GM06990 (cell line): Measurements from ENCODE around the gene FAM24B.

ENCODE experiments used
- DNase-seq: peaks from one replicate; pipeline ENCODE4 v3.0.0-alpha.2; 2011; ENCODE audit not compliant: insufficient read length; ENCODE audit errors: extremely low read depth
- H3K27me3 ChIP-seq: replicated peaks from 2 replicates; pipeline ENCODE4 v1.6.0; 2011; ENCODE audit warnings: low read length; ENCODE audit not compliant: control insufficient read depth, insufficient read depth
- H3K36me3 ChIP-seq: 2 replicates; pipeline ENCODE4 v1.5.1; 2011; ENCODE audit warnings: low read length; ENCODE audit not compliant: control insufficient read depth, insufficient read depth
- H3K4me3 ChIP-seq: replicated peaks from 2 replicates; pipeline ENCODE4 v1.5.1; 2011; ENCODE audit warnings: low read depth, mild to moderate bottlenecking, control low read depth, low read length
- CTCF ChIP-seq: IDR thresholded peaks from 2 replicates; pipeline ENCODE4 v1.5.1; 2011; ENCODE audit warnings: low read length, control low read depth, mild to moderate bottlenecking, inconsistent platforms; ENCODE audit not compliant: insufficient read depth, poor library complexity, severe bottlenecking

The FAM24B gene

DNA sequence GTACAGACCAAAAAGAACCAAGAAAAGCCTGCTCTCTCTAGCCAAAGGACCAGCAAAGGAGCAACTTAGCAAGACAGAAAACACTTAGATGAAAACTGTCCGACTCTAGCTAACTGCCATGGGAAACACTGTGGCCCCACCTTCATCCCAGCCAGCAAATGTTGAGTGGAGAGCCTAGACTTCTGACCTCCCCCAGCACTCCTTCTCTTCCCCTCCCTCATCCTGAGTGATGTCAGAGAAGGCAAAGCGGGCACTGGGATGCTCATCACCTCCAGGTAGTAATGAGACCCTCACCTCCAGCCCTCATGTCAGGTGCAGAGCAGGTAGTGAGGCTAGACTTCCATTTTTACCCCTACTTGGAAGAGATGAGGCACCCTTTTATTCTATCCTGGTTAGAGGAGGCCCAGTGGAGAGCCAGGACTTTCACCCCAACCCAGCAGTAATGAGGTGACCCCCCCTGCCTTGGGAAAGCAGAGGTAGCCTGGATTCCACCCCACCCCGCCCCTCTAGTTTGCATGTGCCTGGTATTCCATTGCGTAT lies 50.6 kb downstream of the FAM24B start:
- H3K27me3 ChIP-seq, result no peaks in the 10 kb centered on the region; the same call in 1 of the 2 replicates
- H3K4me3 ChIP-seq, result no peak overlapping the region
- no peak for TF ChIP-seq CTCF
- no peak for DNase-seq
- no peaks in the 10 kb centered on the region for H3K36me3 ChIP-seq

- H3K36me3 ChIP-seq, result no peaks in the 10 kb centered on the region
- TF ChIP-seq CTCF, result no peak
- H3K27me3 ChIP-seq, result no peaks in the 10 kb centered on the region; the same call in 1 of the 2 replicates
- no peak overlapping the region for H3K4me3 ChIP-seq
- no peak for DNase-seq
Observed at GRCh38 chr10:122827302-122827701, 52.1 kb downstream of the FAM24B start.

- Histone ChIP-seq H3K4me3 (no peak overlapping the region), H3K36me3 (no peaks in the 10 kb centered on the region), H3K27me3 (no peaks in the 10 kb centered on the region; the same call in none of the 2 replicates)
- no peak for TF ChIP-seq CTCF
- no peak for DNase-seq
Observed at GRCh38 chr10:122822973-122823690, 56.2 kb downstream of the FAM24B start.

- H3K4me3 ChIP-seq, result no peak overlapping the region
- no peaks in the 10 kb centered on the region for H3K36me3 ChIP-seq
- DNase-seq, result no peak
- H3K27me3 ChIP-seq, result no peaks in the 10 kb centered on the region; the same call in 1 of the 2 replicates
- TF ChIP-seq CTCF, result no peak
Observed at GRCh38 chr10:122821808-122822207, 57.6 kb downstream of the FAM24B start.

DNA sequence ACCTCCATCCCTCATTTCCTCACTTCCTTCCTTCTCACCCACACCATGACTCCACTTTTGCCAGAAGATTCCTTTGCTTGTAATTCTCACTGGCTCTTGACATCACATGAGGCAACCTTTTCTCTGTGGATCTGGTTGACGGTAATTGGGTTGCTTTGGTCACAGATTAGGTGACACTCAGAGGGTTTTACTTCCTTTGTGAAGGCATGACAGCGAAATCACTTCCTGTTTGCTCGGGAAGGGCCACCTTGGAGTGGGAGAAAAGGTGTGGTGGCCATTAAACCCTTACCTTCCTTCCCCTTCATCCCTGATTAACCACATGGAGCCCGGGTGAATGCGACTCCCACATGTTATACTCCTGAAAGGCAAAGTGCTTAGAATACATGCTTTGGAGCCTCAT lies 63.9 kb downstream of the FAM24B start:
- no peaks in the 10 kb centered on the region for H3K36me3 ChIP-seq
- H3K4me3 ChIP-seq, result no peak overlapping the region
- no peak for DNase-seq
- no peak for TF ChIP-seq CTCF
- no peaks in the 10 kb centered on the region; the same call in none of the 2 replicates for H3K27me3 ChIP-seq

GRCh38 chr10:122814493-122814892 lies 64.9 kb downstream of the FAM24B start:
- Histone ChIP-seq H3K36me3 (no peaks in the 10 kb centered on the region), H3K4me3 (no peak overlapping the region), H3K27me3 (no peaks in the 10 kb centered on the region; the same call in none of the 2 replicates)
- no peak for TF ChIP-seq CTCF
- DNase-seq, result no peak
